K562 (cell line): ENCODE data around the gene EXD2. TPM values are rescaled to one million over a fixed set of nuclear protein-coding genes. Genes with fewer than 3 reads are reported as not detected.
A peak's percentile ranks its signal among the peaks of the same experiment; 100 is the strongest.

Experiments used
- ATAC-seq: fragments of 200-7000 bp; cut with Tn5 transposase; 3 replicates; pipeline ENCODE4 v1.9.1; 2020; ENCODE audit warnings: moderate library complexity
- BruUV-seq: library from RNA; stranded (reverse); fragments of 400-500 nt; replicated peaks from 2 replicates; lab custom pipeline; 2021; lab: Mats Ljungman, UMichigan
- CTCF ChIA-PET: fragments of 300-600 bp; formaldehyde crosslinking; extraction: SDS; loops from one replicate; lab custom pipeline; 2021; ENCODE audit warnings: low intra/inter-chr PET ratio; lab: Yijun Ruan, JAX
- POLR2A ChIA-PET: fragments of 300-600, 350-650 bp; sonication (Branson Sonifier 250); formaldehyde crosslinking; extraction: SDS; loops from one replicate; lab custom pipeline; 2021; ENCODE audit warnings: antibody characterized with exemption, inconsistent platforms; lab: Yijun Ruan, JAX
- DNase-seq, 4 experiments: peaks; one replicate each; pipeline versions ENCODE4 v3.0.0 to v3.0.0-alpha.2; 2011 to 2018; ENCODE audit warnings: low spot score in 3 of 4, mixed read lengths in 3 of 4; ENCODE audit errors: extremely low read depth in 1 of 4
- FAIRE-seq: peaks from 2 replicates; lab custom pipeline; 2011; peaks lifted over from hg19 to GRCh38; lab: Jason Lieb, UNC
- H2AFZ ChIP-seq: 2 replicates; pipeline ENCODE4 v1.6.0; 2011; ENCODE audit warnings: low read depth, low read length, control low read depth, inconsistent platforms
- H3K27ac ChIP-seq: fragments of 200-600 bp; 3 replicates; pipeline ENCODE4 v1.8.0; 2011; ENCODE audit warnings: low read depth, mild to moderate bottlenecking, control low read depth, inconsistent platforms, low read length, moderate library complexity, mixed read lengths; ENCODE audit errors: extremely low read depth
- H3K27me3 ChIP-seq, 2 experiments: fragments of 300-600 bp in 1 of 2; 2 replicates in 1 of 2; 3 replicates in 1 of 2; pipeline versions ENCODE4 v1.6.0 to v1.8.0; 2011; ENCODE audit warnings: inconsistent platforms in 2 of 2, low read length in 2 of 2, mild to moderate bottlenecking in 1 of 2, mixed read lengths in 1 of 2, moderate library complexity in 1 of 2; ENCODE audit not compliant: control insufficient read depth in 2 of 2, insufficient read depth in 2 of 2
- H3K36me3 ChIP-seq: fragments of 300-600 bp; 3 replicates; pipeline ENCODE4 v1.8.0; 2011; ENCODE audit warnings: mild to moderate bottlenecking, low read length, inconsistent platforms; ENCODE audit not compliant: control insufficient read depth, insufficient read depth
- H3K4me1 ChIP-seq, 2 experiments: fragments of 200-600 bp in 1 of 2; replicated peaks in 1 of 2; 2 replicates in 1 of 2; 3 replicates in 1 of 2; pipeline versions ENCODE4 v1.5.1 to v1.8.0; 2011; ENCODE audit warnings: inconsistent platforms in 2 of 2, low read length in 2 of 2, mild to moderate bottlenecking in 1 of 2, mixed read lengths in 1 of 2, moderate library complexity in 1 of 2; ENCODE audit not compliant: control insufficient read depth in 2 of 2, insufficient read depth in 2 of 2
- H3K4me2 ChIP-seq: 2 replicates; pipeline ENCODE4 v1.6.1; 2011; ENCODE audit warnings: low read length, control low read depth, inconsistent platforms, mixed read lengths; ENCODE audit not compliant: insufficient read depth
- H3K4me3 ChIP-seq: fragments of 200-600 bp; sonication (generic), shearing (Covaris generic); 2 replicates; pipeline ENCODE4 v1.5.1; 2016; ENCODE audit warnings: control low read depth, inconsistent platforms
- H3K79me2 ChIP-seq: fragments of 200-600 bp; 3 replicates; pipeline ENCODE4 v1.8.0; 2011; ENCODE audit warnings: low read length, inconsistent platforms; ENCODE audit not compliant: control insufficient read depth, insufficient read depth
- H3K9ac ChIP-seq, 2 experiments: 2 replicates each; pipeline versions ENCODE4 v1.6.0 to v1.6.1; 2011; ENCODE audit warnings: low read depth in 2 of 2, low read length in 2 of 2, control low read depth in 1 of 2, inconsistent platforms in 1 of 2, mild to moderate bottlenecking in 1 of 2, mixed read lengths in 1 of 2; ENCODE audit not compliant: insufficient read depth in 1 of 2
- H3K9me1 ChIP-seq: one replicate; pipeline ENCODE4 v1.6.0; 2011; ENCODE audit warnings: inconsistent platforms, mild to moderate bottlenecking, low read length, moderate library complexity; ENCODE audit not compliant: control insufficient read depth, insufficient read depth
- H3K9me3 ChIP-seq: replicated peaks from 2 replicates; pipeline ENCODE4 v1.5.1; 2011; ENCODE audit warnings: low read depth, low read length, inconsistent platforms; ENCODE audit not compliant: control insufficient read depth, insufficient read depth
- H4K20me1 ChIP-seq: replicated peaks from 2 replicates; pipeline ENCODE4 v1.6.1; 2011; ENCODE audit warnings: low read length, inconsistent platforms, mixed read lengths; ENCODE audit not compliant: control insufficient read depth, insufficient read depth
- C11orf30 ChIP-seq: fragments of 450-650 bp; IDR thresholded peaks from 2 replicates; pipeline ENCODE4 v1.6.1; 2016; ENCODE audit warnings: low read depth, mild to moderate bottlenecking
- HDAC8 ChIP-seq: fragments of 450-650 bp; IDR thresholded peaks from 2 replicates; pipeline ENCODE4 v1.6.1; 2016; ENCODE audit warnings: mild to moderate bottlenecking, missing genetic modification characterization, moderate library complexity, missing compliant biosample characterization
- MAFF ChIP-seq: IDR thresholded peaks from 2 replicates; pipeline ENCODE4 v1.6.1; 2012; ENCODE audit warnings: low read length, improper control_type of control experiment
- MAFG ChIP-seq: fragments of 450-650 bp; conservative IDR thresholded peaks from 2 replicates; pipeline ENCODE4 v1.6.1; 2016; ENCODE audit warnings: missing genetic modification characterization, missing compliant biosample characterization
- MAFK ChIP-seq: IDR thresholded peaks from 2 replicates; pipeline ENCODE4 v1.6.1; 2011; ENCODE audit warnings: low read length, improper control_type of control experiment
- SETDB1 ChIP-seq: IDR thresholded peaks from one replicate; pipeline ENCODE4 v1.6.1; 2012; ENCODE audit warnings: low read length, control low read depth, inconsistent platforms
- STAT5B ChIP-seq: fragments of 250-450 bp; sonication (Bioruptor Pico); IDR thresholded peaks from 2 replicates; pipeline ENCODE4 v1.8.0; 2021; ENCODE audit warnings: mild to moderate bottlenecking, inconsistent platforms
- ZNF23 ChIP-seq: fragments of 250-450 bp; sonication (Bioruptor Pico); IDR thresholded peaks from 2 replicates; pipeline ENCODE4 v1.4.0; 2020; ENCODE audit warnings: mild to moderate bottlenecking
- ZNF311 ChIP-seq: fragments of 250-450 bp; sonication (Bioruptor Pico); IDR thresholded peaks from 2 replicates; pipeline ENCODE4 v1.4.0; 2020; ENCODE audit warnings: mild to moderate bottlenecking, moderate library complexity
- ZNF316 ChIP-seq: fragments of 450-650 bp; IDR thresholded peaks from 2 replicates; pipeline ENCODE4 v1.6.1; 2016
- WGBS: fragments of 100-300 bp; shearing (Covaris generic); methylation state at CpG from one replicate; pipeline ENCODE4 v1.1.6; 2016; ENCODE audit warnings: low coverage, mixed read lengths; ENCODE audit not compliant: insufficient coverage; ENCODE audit errors: missing lambda C conversion rate; 5-methylcytosine and 5-hydroxymethylcytosine counted together
- in situ Hi-C: fragments of 300-500 bp; cut with MboI; formaldehyde crosslinking; loops from 4 replicates; pipeline ENCODE4 v1.15.0; 2018; ENCODE audit warnings: inconsistent platforms, mixed read lengths
- intact Hi-C: fragments of 100-400 bp; cut with micrococcal nuclease; formaldehyde crosslinking; loops from 2 replicates; pipeline ENCODE4 v1.14.2; 2022
- polyA plus RNA-seq, 8 experiments: library from polyadenylated mRNA; depleted of rRNA in 4 of 8; stranded (reverse) in 5 of 8; unstranded in 3 of 8; fragments of >200 nt; fragmentation: Nextera tagmentation in 2 of 8; fragmentation: Illumina TruSeq in 1 of 8; extraction: Ambion mirVana in 2 of 8; extraction: Trizol in 1 of 8; gene quantifications; 2 replicates each; pipeline versions ENCODE4 v1.2.1 to v1.2.3, GENCODE V29; 2011 to 2014; ENCODE audit warnings: inconsistent platforms in 1 of 8, missing spikeins in 1 of 8
- total RNA-seq, 7 experiments: library from RNA; depleted of rRNA in 6 of 7; stranded (reverse); fragments of >200 nt in 6 of 7; fragmentation: Illumina TruSeq in 2 of 7; extraction: Trizol in 2 of 7; gene quantifications; 2 replicates each; pipeline versions ENCODE4 v1.2.1 to v1.2.3, GENCODE V29; 2011 to 2021; ENCODE audit warnings: low replicate concordance in 1 of 7

The EXD2 gene
- total and polyA plus RNA-seq, 9 of the 15 experiments (the other 6 are each of a cell fraction or from before 2014, with no cell fraction given), result 1.6 to 7.5 (median 3.7) TPM

DNA sequence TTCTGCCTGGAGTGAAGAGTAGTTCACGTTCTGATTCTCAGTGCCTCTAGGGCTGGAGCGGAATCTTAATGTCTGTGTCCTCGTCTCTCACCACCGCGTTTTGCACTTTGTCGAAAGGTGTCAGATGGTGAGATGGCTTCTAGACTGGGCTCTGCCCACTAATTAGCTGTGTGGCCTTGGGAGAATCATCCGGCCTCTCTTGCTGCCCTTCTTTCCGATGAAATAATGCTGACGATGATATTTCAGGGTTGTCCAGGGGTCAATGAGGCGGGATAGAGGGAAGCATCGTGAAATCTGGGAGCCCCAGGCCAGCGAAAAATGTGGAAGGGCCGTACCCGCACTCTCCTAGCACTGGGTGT lies 67.8 kb downstream of the EXD2 start:
- intact Hi-C loops, result no loop called here
- in situ Hi-C loops, result loop anchor here (5.0 to 25.0 kb wide), 2 partner anchors 88 to 203 kb away; no protein-coding TSS in a partner anchor
- Histone ChIP-seq H3K79me2 (no peaks in the 10 kb centered on the region), H3K36me3 (no peaks in the 10 kb centered on the region), H3K9me3 (no peaks in the 10 kb centered on the region), H3K4me1 (peaks cover 0 to 23% of the 10 kb centered on the region in 2 experiments; a peak in 2 of 5 replicates)
- ATAC-seq, result no peak
- 25% methylated on average over 13 of the region's 14 CpGs for WGBS
- TF ChIP-seq MAFG (tag), result peak; percentile 64
- peak; percentile 62; the same call in 1 of the 2 replicates for TF ChIP-seq ZNF316
- no peak for TF ChIP-seq STAT5B (CRISPR knock-in tag)
- no peak for TF ChIP-seq ZNF23 (CRISPR knock-in tag)
- TF ChIP-seq MAFF, result 0 out of 2 replicates have a peak, but pooled peaks have one; percentile 44
- no peak for TF ChIP-seq ZNF311 (CRISPR knock-in tag)
- TF ChIP-seq C11orf30, result peak; percentile 66; the same call in 1 of the 2 replicates
- no peak for TF ChIP-seq HDAC8 (tag)
- 0 out of 2 replicates have a peak, but pooled peaks have one; percentile 26 for TF ChIP-seq MAFK
- TF ChIP-seq SETDB1, result no peak
- TF ChIP-seq, all 486 proteins: peak for 5
- BruUV-seq, result no TSS peak
- Histone ChIP-seq H3K9me1 (no peaks in the 10 kb centered on the region), H3K4me2 (no peak overlapping the region), H3K27me3 (peaks cover 13 to 71% of the 10 kb centered on the region in 2 experiments; a peak in 4 of 5 replicates), H3K4me3 (no peak overlapping the region), H3K9ac (no peak overlapping the region), H3K27ac (no peak overlapping the region), H4K20me1 (no peaks in the 10 kb centered on the region), H2AFZ (no peak overlapping the region)
- ChIA-PET POLR2A (no interaction called here), CTCF (no interaction called here)
- DNase-seq (no peak), FAIRE-seq (no peak)
